Measurements from ENCODE around the gene B3GNT2.
A peak's percentile ranks its signal among the peaks of the same experiment; 100 is the strongest.

The B3GNT2 gene

DNA sequence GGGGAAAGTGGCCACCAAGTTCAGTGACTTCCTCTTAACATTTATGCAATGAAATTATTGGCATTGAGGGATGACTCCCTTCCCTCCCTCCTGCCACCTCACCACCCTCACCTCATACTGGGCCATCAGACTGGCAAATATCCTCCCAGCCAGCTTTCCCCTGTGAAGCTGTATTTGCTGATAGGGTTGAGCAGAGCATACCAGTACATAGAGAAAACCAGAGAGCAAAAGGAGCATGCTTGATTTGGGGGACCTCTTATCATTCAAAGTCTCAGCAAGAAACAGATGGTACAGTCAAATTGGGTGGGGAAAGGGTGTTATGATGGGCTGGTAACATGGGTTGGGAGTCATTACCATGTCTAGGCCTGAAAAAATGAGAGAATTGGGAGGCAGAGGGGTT, 19.1 kb upstream of the B3GNT2 start:
- no peak for DNase-seq (ENCODE audit: low read depth)
- TF ChIP-seq, protein P1, sequence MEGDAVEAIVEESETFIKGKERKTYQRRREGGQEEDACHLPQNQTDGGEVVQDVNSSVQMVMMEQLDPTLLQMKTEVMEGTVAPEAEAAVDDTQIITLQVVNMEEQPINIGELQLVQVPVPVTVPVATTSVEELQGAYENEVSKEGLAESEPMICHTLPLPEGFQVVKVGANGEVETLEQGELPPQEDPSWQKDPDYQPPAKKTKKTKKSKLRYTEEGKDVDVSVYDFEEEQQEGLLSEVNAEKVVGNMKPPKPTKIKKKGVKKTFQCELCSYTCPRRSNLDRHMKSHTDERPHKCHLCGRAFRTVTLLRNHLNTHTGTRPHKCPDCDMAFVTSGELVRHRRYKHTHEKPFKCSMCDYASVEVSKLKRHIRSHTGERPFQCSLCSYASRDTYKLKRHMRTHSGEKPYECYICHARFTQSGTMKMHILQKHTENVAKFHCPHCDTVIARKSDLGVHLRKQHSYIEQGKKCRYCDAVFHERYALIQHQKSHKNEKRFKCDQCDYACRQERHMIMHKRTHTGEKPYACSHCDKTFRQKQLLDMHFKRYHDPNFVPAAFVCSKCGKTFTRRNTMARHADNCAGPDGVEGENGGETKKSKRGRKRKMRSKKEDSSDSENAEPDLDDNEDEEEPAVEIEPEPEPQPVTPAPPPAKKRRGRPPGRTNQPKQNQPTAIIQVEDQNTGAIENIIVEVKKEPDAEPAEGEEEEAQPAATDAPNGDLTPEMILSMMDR (IDR thresholded peaks at IDR 0.05; ENCODE audit: control insufficient read depth, insufficient read depth, low read depth, low read length, missing control alignments), result no peak
- no peak overlapping the region for H3K4me3 ChIP-seq (ENCODE audit: control insufficient read depth, low read depth, low read length)

DNA sequence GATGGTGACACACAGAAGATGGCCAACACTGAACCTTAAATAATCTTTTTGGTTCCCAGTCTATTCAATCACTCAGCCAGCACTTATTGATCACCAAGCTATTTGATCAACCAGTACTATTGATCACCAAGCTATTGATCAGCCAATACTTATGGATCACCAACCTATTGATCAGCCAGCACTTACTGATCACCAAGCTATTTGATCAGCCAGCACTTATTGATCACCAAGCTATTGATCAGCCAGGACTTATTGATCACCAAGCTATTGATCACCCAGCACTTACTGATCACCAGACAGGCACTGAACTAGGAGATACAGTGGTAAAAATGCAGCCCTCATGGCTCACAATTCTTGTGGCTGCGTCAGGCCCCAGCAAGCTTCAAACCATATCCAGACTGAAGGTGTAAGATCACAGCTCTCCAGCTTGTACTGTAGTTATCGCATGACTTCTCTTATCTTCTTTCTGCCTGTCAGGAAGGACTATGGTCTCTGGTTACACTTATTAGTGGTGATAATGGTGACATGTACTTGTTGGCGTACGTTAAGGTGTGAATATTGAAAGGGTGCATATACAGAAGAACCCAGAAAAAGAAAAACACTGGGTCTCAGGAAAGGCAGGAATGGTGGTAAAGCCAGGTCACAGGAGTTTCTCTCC, 18.4 kb upstream of the B3GNT2 start:
- no peak for DNase-seq (ENCODE audit: low read depth)
- TF ChIP-seq, protein P1 (IDR thresholded peaks at IDR 0.05; ENCODE audit: control insufficient read depth, insufficient read depth, low read depth, low read length, missing control alignments), result no peak
- no peak overlapping the region for H3K4me3 ChIP-seq (ENCODE audit: control insufficient read depth, low read depth, low read length)

DNA sequence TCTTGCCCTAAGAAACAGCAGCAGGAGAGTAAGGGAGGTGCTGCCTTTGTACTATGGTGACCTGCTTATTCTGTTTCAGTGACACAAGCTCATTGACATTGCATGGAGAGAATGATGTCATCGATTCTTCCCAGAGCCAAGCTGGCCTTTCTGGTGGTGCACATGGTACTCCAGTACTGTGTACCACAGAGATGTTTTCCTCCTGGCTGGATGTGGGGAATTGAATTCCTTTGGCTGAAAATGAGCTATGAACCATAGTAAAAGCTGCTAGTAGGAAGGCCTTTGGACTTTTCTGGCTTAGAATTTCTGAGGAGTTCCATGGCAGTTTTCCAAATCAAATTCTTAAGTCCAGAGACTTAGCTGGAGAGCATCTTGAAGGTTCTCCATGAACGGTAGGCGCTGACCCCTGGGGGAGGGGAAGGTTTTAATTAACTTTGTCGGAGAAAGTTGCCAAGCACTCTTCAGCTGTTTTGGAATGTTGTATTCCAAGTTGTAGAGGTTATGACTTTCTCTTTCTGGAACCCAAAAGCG, 17.1 kb upstream of the B3GNT2 start:
- H3K4me3 ChIP-seq (ENCODE audit: control insufficient read depth, low read depth, low read length), result no peak overlapping the region
- DNase-seq (ENCODE audit: low read depth), result peak; percentile 20
- TF ChIP-seq, protein P1 (IDR thresholded peaks at IDR 0.05; ENCODE audit: control insufficient read depth, insufficient read depth, low read depth, low read length, missing control alignments), result no peak

DNA sequence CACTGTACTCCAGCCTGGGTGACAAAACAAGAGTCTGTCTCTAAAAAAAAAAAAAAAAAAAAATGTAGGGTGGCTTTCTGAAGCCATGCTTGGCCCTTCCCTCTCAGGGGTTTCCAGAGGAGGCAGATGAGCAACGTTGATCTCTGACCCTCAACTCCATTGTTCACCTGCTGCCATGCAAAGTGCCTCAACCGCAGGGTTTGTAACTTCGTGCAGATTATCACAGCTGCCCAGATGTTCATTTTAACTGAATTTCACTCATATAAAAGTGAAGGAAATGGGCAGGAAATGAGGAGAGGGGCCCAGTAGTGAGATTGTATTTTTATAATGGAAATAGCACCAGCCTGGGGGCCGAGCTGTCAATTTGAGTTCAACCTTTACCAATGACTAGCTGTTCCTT, 14.9 kb upstream of the B3GNT2 start:
- no peak for DNase-seq (ENCODE audit: low read depth)
- H3K4me3 ChIP-seq (ENCODE audit: control insufficient read depth, low read depth, low read length), result no peak overlapping the region
- TF ChIP-seq, protein P1 (IDR thresholded peaks at IDR 0.05; ENCODE audit: control insufficient read depth, insufficient read depth, low read depth, low read length, missing control alignments), result no peak

DNA sequence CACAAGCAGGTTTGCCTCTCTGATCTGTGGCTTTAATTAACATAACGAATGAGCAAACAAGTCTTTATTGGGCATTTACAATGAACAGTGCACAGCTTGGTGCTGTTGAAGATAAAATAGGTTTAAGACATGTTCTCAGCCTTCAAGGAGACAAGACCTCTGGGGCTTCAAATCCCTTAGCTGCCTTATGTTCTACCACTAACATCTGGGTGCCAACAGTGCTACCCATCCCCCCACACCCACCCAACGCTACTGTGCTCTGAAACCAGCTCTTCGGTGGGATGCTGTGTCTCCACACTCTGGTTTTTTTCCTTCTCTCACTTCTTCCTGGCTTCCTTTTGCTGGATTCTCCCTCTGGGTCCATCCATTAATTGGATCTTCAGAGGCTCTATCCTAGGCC, 14.1 kb upstream of the B3GNT2 start:
- TF ChIP-seq, protein P1 (IDR thresholded peaks at IDR 0.05; ENCODE audit: control insufficient read depth, insufficient read depth, low read depth, low read length, missing control alignments), result no peak
- DNase-seq (ENCODE audit: low read depth), result no peak
- H3K4me3 ChIP-seq (ENCODE audit: control insufficient read depth, low read depth, low read length), result no peak overlapping the region

DNA sequence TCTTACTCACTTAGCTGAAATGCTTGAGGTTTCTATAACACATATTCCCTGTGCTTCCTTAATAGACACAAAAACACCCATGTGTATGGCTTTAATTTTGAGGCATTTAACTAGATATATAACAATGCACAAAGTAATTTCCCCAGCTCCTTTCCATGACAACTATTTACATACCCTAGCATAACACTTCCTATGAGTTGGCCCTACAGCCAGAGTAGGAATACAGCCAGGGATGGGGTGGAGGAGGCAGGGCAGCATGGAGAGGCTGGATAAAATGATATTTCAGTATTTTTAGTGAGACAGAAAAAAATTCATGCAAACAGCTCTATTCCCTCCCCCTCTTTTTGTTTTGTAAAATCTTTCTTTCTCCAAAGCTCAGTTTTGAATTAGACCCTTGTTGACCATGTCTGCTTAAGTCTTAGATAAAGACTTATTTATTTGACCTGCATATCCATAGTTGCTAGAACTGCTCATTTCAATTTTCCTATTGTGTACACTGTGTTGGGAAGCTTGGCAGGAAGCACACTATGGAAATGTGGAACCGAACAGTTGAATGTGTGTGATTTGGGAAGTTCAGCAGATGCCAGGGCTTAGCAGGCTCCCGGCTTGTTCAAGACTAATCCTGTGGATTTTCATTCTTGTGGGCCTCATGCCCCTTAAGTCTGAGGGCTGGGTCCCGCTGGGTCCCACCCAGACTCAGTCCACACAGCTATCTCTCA, 11.2 kb upstream of the B3GNT2 start:
- DNase-seq (ENCODE audit: low read depth), result no peak
- TF ChIP-seq, protein P1 (IDR thresholded peaks at IDR 0.05; ENCODE audit: control insufficient read depth, insufficient read depth, low read depth, low read length, missing control alignments), result no peak
- no peak overlapping the region for H3K4me3 ChIP-seq (ENCODE audit: control insufficient read depth, low read depth, low read length)
